ENCODE results near the gene CAPN11.
A peak's percentile ranks its signal among the peaks of the same experiment; 100 is the strongest.
"Not testable (repeated sequence)": the region's sequence is repeated elsewhere in the genome, so short reads cannot be mapped to it uniquely, and the experiment has no call there.

CAPN11 gene

GRCh38 chr6:44190715-44191114 is 32.1 kb downstream of the CAPN11 start:
- Histone ChIP-seq H3K27ac (ENCODE audit: low read length) (no peak overlapping the region), H3K36me3 (replicated peaks; ENCODE audit: low read depth, low read length) (no peaks in the 10 kb centered on the region), H4K20me1 (ENCODE audit: insufficient read depth, low read length) (no peaks in the 10 kb centered on the region), H3K4me3 (ENCODE audit: low read length) (peak overlapping the region; percentile 55), H3K79me2 (ENCODE audit: low read length) (no peaks in the 10 kb centered on the region), H3K9ac (ENCODE audit: low read length) (no peak overlapping the region), H3K4me1 (ENCODE audit: low read length) (peaks cover 38% of the 10 kb centered on the region), H3K4me2 (ENCODE audit: low read length) (peak overlapping the region; percentile 71), H2AFZ (ENCODE audit: low read depth, low read length) (no peak overlapping the region), H3K9me3 (ENCODE audit: insufficient read depth, low read length) (no peaks in the 10 kb centered on the region), H3K27me3 (ENCODE audit: low read depth, low read length) (peaks cover 22% of the 10 kb centered on the region)
- no peak for TF ChIP-seq CTCF (IDR thresholded peaks at IDR 0.05; ENCODE audit: low read depth, low read length)
- no peak for TF ChIP-seq EZH2phosphoT487 (IDR thresholded peaks at IDR 0.05; ENCODE audit: low read depth)

GRCh38 chr6:44192428-44193041 is 33.9 kb downstream of the CAPN11 start:
- Histone ChIP-seq H3K9ac (ENCODE audit: low read length) (no peak overlapping the region), H3K4me3 (ENCODE audit: low read length) (0 out of 2 replicates have a peak overlapping the region, but pooled peaks have one; percentile 2), H4K20me1 (ENCODE audit: insufficient read depth, low read length) (no peaks in the 10 kb centered on the region), H3K9me3 (ENCODE audit: insufficient read depth, low read length) (no peaks in the 10 kb centered on the region), H3K79me2 (ENCODE audit: low read length) (no peaks in the 10 kb centered on the region), H3K27me3 (ENCODE audit: low read depth, low read length) (peaks cover 22% of the 10 kb centered on the region), H3K27ac (ENCODE audit: low read length) (no peak overlapping the region), H3K36me3 (replicated peaks; ENCODE audit: low read depth, low read length) (no peaks in the 10 kb centered on the region), H3K4me1 (ENCODE audit: low read length) (peaks cover 30% of the 10 kb centered on the region), H3K4me2 (ENCODE audit: low read length) (peak overlapping the region; percentile 24), H2AFZ (ENCODE audit: low read depth, low read length) (peak overlapping the region; percentile 49; the same call in 1 of the 2 replicates)
- TF ChIP-seq EZH2phosphoT487 (IDR thresholded peaks at IDR 0.05; ENCODE audit: low read depth) (no peak), CTCF (IDR thresholded peaks at IDR 0.05; ENCODE audit: low read depth, low read length) (no peak)

- Histone ChIP-seq H3K9me3 (ENCODE audit: insufficient read depth, low read length) (no peaks in the 10 kb centered on the region), H3K79me2 (ENCODE audit: low read length) (no peaks in the 10 kb centered on the region), H3K4me3 (ENCODE audit: low read length) (no peak overlapping the region), H3K27me3 (ENCODE audit: low read depth, low read length) (peaks cover 22% of the 10 kb centered on the region), H3K4me2 (ENCODE audit: low read length) (no peak overlapping the region), H3K9ac (ENCODE audit: low read length) (no peak overlapping the region), H3K27ac (ENCODE audit: low read length) (no peak overlapping the region), H3K4me1 (ENCODE audit: low read length) (peaks cover 30% of the 10 kb centered on the region), H4K20me1 (ENCODE audit: insufficient read depth, low read length) (no peaks in the 10 kb centered on the region), H3K36me3 (replicated peaks; ENCODE audit: low read depth, low read length) (no peaks in the 10 kb centered on the region), H2AFZ (ENCODE audit: low read depth, low read length) (no peak overlapping the region)
- TF ChIP-seq EZH2phosphoT487 (IDR thresholded peaks at IDR 0.05; ENCODE audit: low read depth), result no peak
- no peak for TF ChIP-seq CTCF (IDR thresholded peaks at IDR 0.05; ENCODE audit: low read depth, low read length)
Observed at GRCh38 chr6:44193307-44193910, 34.8 kb downstream of the CAPN11 start.

GRCh38 chr6:44194326-44194725 is 35.7 kb downstream of the CAPN11 start:
- no peaks in the 10 kb centered on the region for H3K36me3 ChIP-seq (replicated peaks; ENCODE audit: low read depth, low read length)
- no peak overlapping the region for H3K27ac ChIP-seq (ENCODE audit: low read length)
- no peak overlapping the region for H3K4me3 ChIP-seq (ENCODE audit: low read length)
- TF ChIP-seq EZH2phosphoT487 (IDR thresholded peaks at IDR 0.05; ENCODE audit: low read depth) (no peak), CTCF (IDR thresholded peaks at IDR 0.05; ENCODE audit: low read depth, low read length) (no peak)
- no peak overlapping the region for H3K9ac ChIP-seq (ENCODE audit: low read length)
- H2AFZ ChIP-seq (ENCODE audit: low read depth, low read length), result no peak overlapping the region
- H3K4me2 ChIP-seq (ENCODE audit: low read length), result no peak overlapping the region
- no peaks in the 10 kb centered on the region for H3K9me3 ChIP-seq (ENCODE audit: insufficient read depth, low read length)
- H3K79me2 ChIP-seq (ENCODE audit: low read length), result no peaks in the 10 kb centered on the region
- no peaks in the 10 kb centered on the region for H4K20me1 ChIP-seq (ENCODE audit: insufficient read depth, low read length)
- H3K4me1 ChIP-seq (ENCODE audit: low read length), result peaks cover 29% of the 10 kb centered on the region
- H3K27me3 ChIP-seq (ENCODE audit: low read depth, low read length), result peaks cover 22% of the 10 kb centered on the region

- Histone ChIP-seq H3K27me3 (ENCODE audit: low read depth, low read length) (peaks cover 17% of the 10 kb centered on the region), H3K4me1 (ENCODE audit: low read length) (peaks cover 13% of the 10 kb centered on the region)
- H3K9ac ChIP-seq (ENCODE audit: low read length); H3K79me2 ChIP-seq (ENCODE audit: low read length); H3K27ac ChIP-seq (ENCODE audit: low read length); H4K20me1 ChIP-seq (ENCODE audit: insufficient read depth, low read length); H3K9me3 ChIP-seq (ENCODE audit: insufficient read depth, low read length); H3K36me3 ChIP-seq (replicated peaks; ENCODE audit: low read depth, low read length); H2AFZ ChIP-seq (ENCODE audit: low read depth, low read length); H3K4me2 ChIP-seq (ENCODE audit: low read length); H3K4me3 ChIP-seq (ENCODE audit: low read length): not testable (repeated sequence)
Observed at GRCh38 chr6:44196351-44196750, 37.7 kb downstream of the CAPN11 start.

Measured in OCI-LY3 (cell line).